ENCODE data around the gene GAS2. TPM values are rescaled to one million over a fixed set of nuclear protein-coding genes. Genes with fewer than 3 reads are reported as not detected.

The GAS2 gene
- total RNA-seq, 1 experiment from 2014 or later: 2.8 TPM

GRCh38 chr11:22680628-22681027 is 14.2 kb downstream of the GAS2 start:
- Histone ChIP-seq H3F3A (ENCODE audit: insufficient read depth, low read depth) (no peaks in the 10 kb centered on the region), H3K9me2 (ENCODE audit: insufficient read depth) (no peaks in the 10 kb centered on the region), H3K9me3 (ENCODE audit: insufficient read depth, low read depth) (no peaks in the 10 kb centered on the region), H3K4me1 (replicated peaks; ENCODE audit: insufficient read depth) (no peaks in the 10 kb centered on the region), H3K27ac (no peak overlapping the region), H3K27me3 (ENCODE audit: insufficient read depth, low read depth) (no peaks in the 10 kb centered on the region), H3K4me2 (no peak overlapping the region), H2AFZ (no peak overlapping the region), H4K20me1 (ENCODE audit: insufficient read depth) (no peaks in the 10 kb centered on the region; the same call in 1 of the 2 replicates), H3K79me2 (ENCODE audit: low read depth) (no peaks in the 10 kb centered on the region), H3K4me3 (no peak overlapping the region), H3K36me3 (ENCODE audit: low read depth) (no peaks in the 10 kb centered on the region)
- no TSS peak for BruUV-seq (replicated peaks)
- POLR2A ChIA-PET (ENCODE audit: unreplicated experiment): no interaction called here
- intact Hi-C loops (cut with micrococcal nuclease; ENCODE audit: unreplicated experiment): no loop called here
- CTCF ChIA-PET: no interaction called here
- DNase-seq: no peak
- TF ChIP-seq CTCF (conservative IDR thresholded peaks at IDR 0.05) (no peak), EZH2 (IDR thresholded peaks at IDR 0.05; ENCODE audit: low read depth) (no peak)

- CTCF ChIA-PET: no interaction called here
- no peaks in the 10 kb centered on the region; the same call in 1 of the 2 replicates for H4K20me1 ChIP-seq (ENCODE audit: insufficient read depth)
- no peaks in the 10 kb centered on the region for H3K4me1 ChIP-seq (replicated peaks; ENCODE audit: insufficient read depth)
- no peaks in the 10 kb centered on the region for H3K9me2 ChIP-seq (ENCODE audit: insufficient read depth)
- no peak overlapping the region for H3K27ac ChIP-seq
- intact Hi-C loops (cut with micrococcal nuclease; ENCODE audit: unreplicated experiment): no loop called here
- no peaks in the 10 kb centered on the region for H3K9me3 ChIP-seq (ENCODE audit: insufficient read depth, low read depth)
- POLR2A ChIA-PET (ENCODE audit: unreplicated experiment): no interaction called here
- H3K4me2 ChIP-seq: no peak overlapping the region
- H3K27me3 ChIP-seq (ENCODE audit: insufficient read depth, low read depth): no peaks in the 10 kb centered on the region
- no peak overlapping the region for H3K4me3 ChIP-seq
- no peaks in the 10 kb centered on the region for H3F3A ChIP-seq (ENCODE audit: insufficient read depth, low read depth)
- no peaks in the 10 kb centered on the region for H3K36me3 ChIP-seq (ENCODE audit: low read depth)
- no peak for DNase-seq
- no peaks in the 10 kb centered on the region for H3K79me2 ChIP-seq (ENCODE audit: low read depth)
- no peak overlapping the region for H2AFZ ChIP-seq
- TF ChIP-seq EZH2 (IDR thresholded peaks at IDR 0.05; ENCODE audit: low read depth): no peak
- no peak for TF ChIP-seq CTCF (conservative IDR thresholded peaks at IDR 0.05)
- no TSS peak for BruUV-seq (replicated peaks)
These were observed 14.9 kb downstream of the GAS2 start for GRCh38 chr11:22681281-22681812.

- Histone ChIP-seq H3K4me1 (replicated peaks; ENCODE audit: insufficient read depth) (no peaks in the 10 kb centered on the region), H2AFZ (no peak overlapping the region), H3K27me3 (ENCODE audit: insufficient read depth, low read depth) (no peaks in the 10 kb centered on the region), H3K9me3 (ENCODE audit: insufficient read depth, low read depth) (no peaks in the 10 kb centered on the region), H3K9me2 (ENCODE audit: insufficient read depth) (no peaks in the 10 kb centered on the region), H3K79me2 (ENCODE audit: low read depth) (no peaks in the 10 kb centered on the region), H3F3A (ENCODE audit: insufficient read depth, low read depth) (no peaks in the 10 kb centered on the region), H3K4me3 (no peak overlapping the region), H4K20me1 (ENCODE audit: insufficient read depth) (no peaks in the 10 kb centered on the region; the same call in 1 of the 2 replicates), H3K36me3 (ENCODE audit: low read depth) (no peaks in the 10 kb centered on the region), H3K4me2 (no peak overlapping the region), H3K27ac (no peak overlapping the region)
- no TSS peak for BruUV-seq (replicated peaks)
- no peak for TF ChIP-seq CTCF (conservative IDR thresholded peaks at IDR 0.05)
- TF ChIP-seq EZH2 (IDR thresholded peaks at IDR 0.05; ENCODE audit: low read depth): no peak
- CTCF ChIA-PET: no interaction called here
- POLR2A ChIA-PET (ENCODE audit: unreplicated experiment): no interaction called here
- intact Hi-C loops (cut with micrococcal nuclease; ENCODE audit: unreplicated experiment): no loop called here
- DNase-seq: no peak
These were observed 17.7 kb downstream of the GAS2 start for GRCh38 chr11:22684082-22684481.

Data from PC-9 (cell line).